SIG-M5 (cell line): ENCODE measurements around the gene SMC1A.
"Not testable (repeated sequence)": the region's sequence is repeated elsewhere in the genome, so short reads cannot be mapped to it uniquely, and the experiment has no call there.

Experiments used
- DNase-seq: peaks from one replicate; lab custom pipeline; 2025; lab: John Stamatoyannopoulos, UW

SMC1A gene

DNA sequence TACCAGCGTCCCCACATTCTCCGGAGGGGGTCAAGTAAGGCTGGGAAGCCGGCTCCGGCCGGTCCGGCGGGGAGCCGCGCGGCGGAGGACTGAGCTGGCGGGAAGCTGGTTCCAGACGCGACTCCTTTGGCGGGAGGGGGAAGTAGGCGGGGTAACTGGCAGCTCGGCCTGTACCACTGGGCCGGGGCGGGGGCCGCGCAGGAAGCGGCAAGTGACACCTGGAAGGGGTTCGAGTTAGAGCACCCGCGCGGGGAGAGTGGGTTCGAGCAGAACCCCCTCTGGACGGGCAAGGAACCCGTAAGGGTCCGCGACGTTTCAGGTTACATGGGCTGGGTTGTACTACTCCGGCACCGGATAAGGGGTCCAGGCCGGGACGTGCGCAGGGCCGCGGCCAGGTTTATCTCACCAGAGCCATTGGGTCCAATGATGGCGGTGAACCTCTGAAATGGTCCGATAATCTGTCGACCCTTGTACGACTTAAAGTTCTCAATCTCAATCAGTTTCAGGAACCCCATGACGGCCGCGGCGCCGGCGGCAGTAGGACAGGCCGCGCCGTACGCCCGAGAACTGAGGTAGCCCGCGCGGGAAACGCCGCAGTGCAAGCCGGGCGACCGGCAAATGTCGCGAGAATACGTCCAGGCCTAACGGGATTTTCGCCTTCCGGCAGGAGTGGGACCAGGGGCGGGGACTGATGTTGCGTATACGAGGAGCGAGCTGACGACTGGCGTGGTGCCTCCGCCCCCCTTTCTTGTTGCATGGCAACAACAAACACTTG, at the start of gene SMC1A:
SMC1A (minus strand) TSS at position 569 of the 775 bp plus-strand sequence; CDS start at position 515, 54 bp downstream.
- peak; percentile 87 for DNase-seq

DNA sequence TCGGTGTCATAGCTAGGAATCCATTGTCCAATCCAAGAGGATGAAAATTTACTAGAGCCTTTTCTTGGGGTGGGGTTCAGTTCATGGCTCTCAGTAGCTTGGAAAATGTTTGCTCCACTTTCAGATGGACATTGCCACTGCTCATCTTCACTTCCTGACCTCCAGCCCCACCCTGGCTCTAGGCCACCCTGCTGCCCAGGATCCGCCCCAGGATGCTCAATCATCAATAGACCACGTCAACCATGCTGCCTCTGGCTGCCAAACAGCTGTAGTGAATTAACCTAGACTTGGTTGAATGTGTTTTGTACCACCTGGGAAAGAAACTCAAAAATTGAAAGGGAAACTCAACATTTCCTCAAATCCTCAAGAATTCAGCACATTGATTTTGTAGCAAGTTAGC, 48.9 kb upstream of the SMC1A start:
- no peak for DNase-seq

DNA sequence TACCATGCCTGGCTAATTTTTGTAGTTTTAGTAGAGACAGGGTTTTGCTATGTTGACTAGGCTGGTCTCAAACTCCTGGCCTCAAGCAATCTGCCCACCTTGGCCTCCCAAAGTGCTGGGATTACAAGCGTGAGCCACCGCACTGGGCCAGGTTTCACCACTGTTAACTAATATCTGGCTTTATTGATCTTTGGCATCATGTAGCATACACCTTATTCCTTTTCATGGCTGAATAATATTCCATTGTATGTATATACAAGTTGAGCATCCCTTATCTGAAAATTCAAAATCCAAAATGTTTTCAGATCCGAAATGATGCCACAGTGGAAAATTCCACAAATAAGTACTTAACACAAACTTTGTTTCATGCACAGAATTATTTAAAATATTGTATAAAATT, 46.2 kb upstream of the SMC1A start:
- DNase-seq = not testable (repeated sequence)

DNA sequence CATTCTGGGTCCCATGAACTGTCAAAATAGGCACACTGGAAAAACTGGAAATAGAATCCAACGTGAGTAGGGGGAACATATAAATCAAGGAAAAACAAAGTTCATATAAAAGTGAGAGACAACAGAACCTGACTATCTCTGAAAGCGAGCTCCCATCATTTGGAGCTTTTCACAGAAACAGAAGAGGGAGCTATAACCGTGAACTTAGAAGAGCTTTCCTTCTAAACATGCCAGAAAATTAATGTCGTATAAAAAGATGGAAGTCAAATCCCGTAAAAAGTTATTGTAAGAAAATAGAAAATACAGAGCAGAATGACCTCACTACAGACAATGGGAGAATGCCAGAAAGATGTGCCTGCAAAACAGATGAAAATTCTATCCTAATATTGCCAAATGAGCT, 35.6 kb upstream of the SMC1A start:
- no peak for DNase-seq

DNA sequence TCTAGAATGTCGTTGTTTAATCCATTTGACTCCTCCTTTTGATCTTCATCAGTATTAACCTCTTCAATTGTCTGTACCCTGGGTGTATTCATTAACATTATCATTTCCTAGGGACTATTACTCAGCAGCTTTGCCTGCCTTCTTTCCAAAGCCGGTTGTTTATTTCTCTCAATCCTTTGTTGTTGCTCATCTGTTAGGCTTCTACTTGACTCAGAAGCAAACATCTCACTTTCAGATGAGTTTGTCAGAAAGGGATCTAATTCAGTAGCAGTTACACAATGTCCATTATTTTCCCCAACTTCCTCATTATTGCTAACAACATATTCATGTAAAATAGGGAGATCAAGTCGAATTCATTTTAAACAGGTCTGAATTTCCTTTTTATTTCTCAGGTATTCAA, 33.8 kb upstream of the SMC1A start:
- no peak for DNase-seq

DNA sequence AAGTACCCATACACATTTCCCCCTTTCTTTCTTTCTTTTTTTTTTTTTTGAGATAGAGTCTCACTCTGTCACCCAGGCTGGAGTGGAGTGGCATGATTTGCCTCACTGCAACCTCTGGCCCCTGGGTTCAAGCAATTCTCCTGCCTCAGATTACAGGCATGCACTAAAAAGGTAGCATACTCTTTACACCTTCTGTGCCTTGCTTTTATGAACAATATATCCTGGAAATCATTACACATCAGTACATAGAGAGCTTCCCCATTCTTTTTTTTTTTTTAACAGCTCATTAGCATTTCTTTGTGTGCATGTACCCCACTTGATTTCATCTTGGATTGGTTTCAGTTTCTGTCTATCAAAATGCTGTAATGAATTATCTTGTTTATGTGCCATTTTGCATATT, 30.4 kb upstream of the SMC1A start:
- DNase-seq = no peak

DNA sequence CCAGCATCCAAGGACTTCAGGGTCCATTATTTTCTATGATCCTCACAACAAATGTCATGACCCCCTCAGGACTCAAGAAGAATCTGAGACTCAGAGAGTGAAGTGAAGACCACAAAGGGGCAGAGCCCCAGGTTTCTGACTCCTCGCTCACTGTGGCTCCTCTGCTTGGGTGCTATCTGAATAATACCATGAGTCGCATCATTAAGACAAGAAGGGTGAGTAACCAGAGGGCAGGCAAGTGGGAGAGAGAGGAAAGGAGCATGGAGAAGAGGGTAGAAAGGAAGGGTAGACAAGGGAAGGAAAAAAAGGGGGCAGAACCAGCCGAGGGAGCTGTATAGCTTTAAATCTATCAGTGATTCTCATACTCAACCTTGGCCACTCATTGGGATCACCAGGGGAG, 27.2 kb upstream of the SMC1A start:
- no peak for DNase-seq

DNA sequence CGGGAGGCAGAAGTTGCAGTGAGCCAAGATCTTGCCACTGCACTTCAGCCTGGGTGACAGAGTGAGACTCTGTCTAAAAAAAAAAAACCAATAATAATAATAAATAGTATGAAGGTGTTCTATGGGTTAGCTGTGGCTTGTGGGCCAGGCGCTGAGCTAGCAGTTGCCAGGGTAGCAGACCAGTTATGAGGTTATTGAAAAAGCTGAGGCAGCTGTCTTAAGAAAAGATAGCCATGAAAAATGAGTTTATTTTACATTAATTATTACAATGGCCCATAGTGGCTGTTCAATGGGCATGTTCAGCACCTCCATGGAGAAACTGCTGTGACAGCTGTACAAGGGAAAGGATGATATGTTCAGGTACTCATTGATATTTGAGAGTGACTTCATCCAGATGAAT, 25.0 kb upstream of the SMC1A start:
- no peak for DNase-seq

DNA sequence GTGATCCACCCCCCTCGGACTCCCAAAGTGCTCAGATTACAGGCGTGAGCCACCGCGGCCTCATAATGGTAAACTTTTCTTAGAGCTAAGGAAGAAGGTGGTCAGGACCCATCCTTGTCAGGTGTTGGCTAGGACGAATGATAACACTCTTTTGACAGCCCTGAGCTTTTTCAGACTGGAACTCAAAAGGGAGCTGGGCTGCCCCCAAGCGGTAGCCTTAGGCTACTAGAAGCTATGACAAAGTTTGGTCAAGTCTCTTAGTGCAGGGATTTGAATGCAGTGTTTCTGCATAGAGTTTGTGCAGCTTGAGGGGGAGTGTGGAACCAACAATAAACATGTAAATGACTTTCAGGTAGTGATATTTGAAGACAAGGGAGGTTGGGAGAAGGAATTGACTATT, 23.5 kb upstream of the SMC1A start:
- DNase-seq = no peak

DNA sequence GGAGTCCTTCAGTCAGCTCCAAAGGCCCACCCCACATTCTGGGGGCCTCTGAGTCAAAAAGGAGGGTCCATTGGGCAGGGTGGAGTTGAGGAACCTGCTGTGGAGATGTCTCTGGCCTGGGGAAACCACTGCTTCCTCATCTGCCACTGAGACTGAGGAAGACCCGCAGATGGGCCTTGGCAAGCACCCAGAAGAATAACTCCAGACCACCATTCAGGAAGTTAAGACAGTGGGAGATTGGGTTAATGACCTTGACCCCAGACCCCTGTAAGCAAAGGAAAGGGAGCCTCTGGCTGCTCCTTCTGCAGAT, 19.8 kb upstream of the SMC1A start:
- DNase-seq = no peak

DNA sequence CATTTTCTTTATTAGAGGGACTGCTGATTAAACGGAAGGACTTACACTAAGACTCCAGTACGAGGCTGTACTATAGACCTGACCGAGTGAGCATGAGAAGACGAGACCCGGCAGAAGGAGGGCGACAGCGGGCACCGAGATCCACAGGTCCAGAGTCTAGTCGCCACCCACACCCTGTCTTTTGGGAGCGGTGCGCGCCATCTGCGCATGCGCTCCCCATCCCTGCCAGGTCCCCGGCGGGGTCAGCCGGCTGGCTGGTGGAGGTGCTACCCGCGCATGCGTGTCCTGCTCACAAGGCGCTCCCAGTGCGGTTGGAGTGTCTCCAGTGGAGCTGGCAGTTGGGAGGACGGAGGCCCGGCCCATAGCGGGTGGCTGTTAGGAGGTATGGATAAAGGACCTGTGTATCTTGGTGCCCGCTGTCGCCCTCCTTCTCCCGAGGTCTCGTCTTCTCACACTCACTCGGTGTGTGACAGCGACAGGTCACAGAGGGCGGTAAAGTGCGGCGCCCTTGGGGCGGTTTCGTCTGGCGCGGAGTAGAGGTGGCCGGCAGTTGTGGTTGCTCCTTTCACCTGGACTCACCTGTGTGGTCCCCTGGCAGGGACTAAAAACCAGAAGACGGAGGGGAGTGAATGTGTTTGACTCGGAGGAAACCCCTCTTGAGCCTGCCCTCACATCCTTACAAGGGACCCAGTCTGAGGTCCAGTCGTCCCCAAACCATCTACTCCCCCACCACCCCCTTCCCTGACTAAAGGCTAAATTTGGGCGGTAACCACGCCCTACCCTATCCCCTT, 19.3 kb upstream of the SMC1A start:
- peak; percentile 50 for DNase-seq

DNA sequence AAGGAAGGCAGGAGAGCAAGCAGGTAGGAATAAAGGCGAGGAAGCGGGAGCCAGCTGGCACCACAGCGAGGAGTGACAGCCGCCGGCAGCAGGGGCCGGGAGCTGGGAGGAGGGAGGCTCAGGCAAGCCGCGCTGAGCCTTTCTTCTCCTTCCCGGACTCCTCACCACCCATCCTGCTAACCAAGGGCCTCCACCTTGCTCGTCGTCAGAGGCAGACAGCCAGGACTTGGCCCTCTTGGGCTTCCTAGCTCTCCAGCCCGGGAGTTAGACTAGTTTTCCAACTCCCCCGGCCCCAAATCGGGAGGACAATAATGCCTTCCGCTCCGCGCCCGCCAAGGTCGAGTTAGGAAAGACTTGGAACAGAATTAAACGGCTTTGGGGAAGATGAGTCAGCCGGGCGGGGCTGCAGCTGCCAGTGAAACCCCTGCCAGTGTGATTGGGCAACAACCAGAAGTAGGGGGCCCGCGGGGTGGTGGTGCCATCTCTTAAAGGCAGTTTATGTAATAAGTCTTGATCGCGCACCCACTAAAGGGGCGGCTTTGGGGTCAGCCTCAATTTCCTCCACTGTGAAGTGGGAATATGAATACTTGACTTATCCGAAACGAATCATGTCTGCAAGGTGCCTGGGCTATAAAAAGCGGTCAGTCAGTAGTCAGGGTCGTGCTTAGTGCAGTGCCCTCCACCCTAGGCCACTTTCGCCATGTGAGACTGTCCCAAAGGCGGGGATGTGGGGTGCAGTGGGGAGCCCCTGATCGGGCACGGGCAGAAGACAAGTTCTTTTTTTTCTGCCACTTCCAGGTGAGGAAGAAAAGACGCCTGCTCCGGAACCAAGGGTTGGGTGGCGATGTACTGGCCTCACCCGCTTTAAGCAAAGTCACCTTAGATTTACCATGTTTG, 18.4 kb upstream of the SMC1A start:
- peak; percentile 45 for DNase-seq

DNA sequence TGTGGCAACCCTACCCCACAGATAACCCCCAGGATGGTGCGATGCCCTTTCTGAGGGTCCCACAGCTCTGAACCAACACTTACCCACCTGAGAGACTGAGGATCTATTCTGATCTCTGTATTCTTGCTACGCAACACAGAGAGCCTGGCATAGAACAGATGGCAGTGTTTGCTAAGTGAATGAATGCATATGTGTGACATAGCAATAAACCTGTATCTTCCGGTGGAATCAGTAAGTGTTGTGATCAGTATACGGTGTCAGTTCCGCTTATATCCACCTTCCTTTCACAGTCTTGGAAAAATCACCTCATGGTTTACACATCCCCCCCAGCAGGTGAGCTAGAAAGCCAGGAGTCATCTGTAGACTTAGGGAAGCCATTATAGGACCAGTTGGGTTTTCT, 17.6 kb upstream of the SMC1A start:
- DNase-seq = no peak

DNA sequence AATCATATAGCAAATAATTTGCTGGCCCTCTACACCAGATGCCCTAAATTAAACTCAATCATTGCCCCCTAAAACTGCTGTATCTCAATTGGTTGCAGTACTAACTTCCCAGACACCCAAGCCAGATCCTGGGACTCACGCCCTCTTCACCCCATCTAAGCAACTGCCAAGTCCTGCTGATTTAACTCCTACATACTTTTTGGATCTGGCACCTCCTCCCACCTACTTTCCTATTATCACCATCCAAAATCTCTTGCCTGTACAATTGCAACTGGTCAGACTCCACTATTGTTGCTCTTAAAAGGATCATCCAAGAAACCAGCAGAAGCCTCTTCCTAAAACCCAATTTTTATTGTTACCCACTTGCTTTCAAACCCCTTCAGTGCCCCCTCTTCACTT, 16.4 kb upstream of the SMC1A start:
- no peak for DNase-seq

DNA sequence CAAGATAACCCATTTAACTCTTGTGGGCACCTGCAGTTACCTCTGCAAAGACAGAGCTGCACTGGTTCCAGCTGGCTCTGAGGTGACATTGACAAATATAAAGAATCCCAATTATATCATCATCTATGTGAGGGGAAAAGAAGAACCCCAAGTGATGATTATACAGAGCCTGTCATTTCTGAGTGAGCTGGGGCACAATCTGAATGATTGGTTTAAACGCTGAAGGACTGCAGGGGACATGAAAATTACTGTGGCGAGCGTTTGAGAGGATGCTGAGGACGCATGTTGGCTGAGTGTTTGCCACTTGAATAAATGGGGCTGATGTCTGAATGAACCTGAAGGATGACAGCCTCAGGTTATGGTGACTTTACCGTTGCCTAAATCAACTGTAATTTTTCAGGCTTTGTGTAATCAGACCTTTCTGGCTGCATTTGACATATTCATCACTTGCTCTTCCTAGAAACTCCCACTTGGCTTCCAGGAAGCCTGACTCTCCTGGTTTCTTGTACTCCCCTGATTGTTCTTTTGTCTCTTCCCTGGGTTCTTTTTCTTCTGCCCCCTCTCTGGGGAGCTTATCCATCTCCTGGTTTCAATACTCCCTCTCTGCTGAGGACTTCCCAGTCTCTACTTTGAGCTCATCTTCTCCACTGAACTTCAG, 15.8 kb upstream of the SMC1A start:
- DNase-seq = no peak

DNA sequence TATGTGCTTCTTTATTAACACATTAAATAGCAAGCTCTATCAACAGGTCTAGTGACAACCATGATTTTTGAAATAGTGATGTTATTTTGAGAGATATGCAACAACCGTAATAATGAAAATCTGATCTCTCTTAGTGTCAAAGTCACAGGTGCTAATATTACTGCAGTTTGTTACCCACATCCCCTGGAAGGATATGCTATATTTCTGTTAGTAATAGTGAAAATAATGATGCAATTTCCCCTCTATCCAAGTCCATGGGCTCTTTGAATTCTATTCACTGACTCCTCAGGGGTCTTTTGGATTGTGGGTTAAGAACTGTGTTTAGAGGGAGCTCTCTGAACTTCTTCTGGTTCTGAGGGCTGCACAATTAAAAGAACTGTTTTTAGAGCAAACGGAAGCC, 14.8 kb upstream of the SMC1A start:
- DNase-seq = no peak

DNA sequence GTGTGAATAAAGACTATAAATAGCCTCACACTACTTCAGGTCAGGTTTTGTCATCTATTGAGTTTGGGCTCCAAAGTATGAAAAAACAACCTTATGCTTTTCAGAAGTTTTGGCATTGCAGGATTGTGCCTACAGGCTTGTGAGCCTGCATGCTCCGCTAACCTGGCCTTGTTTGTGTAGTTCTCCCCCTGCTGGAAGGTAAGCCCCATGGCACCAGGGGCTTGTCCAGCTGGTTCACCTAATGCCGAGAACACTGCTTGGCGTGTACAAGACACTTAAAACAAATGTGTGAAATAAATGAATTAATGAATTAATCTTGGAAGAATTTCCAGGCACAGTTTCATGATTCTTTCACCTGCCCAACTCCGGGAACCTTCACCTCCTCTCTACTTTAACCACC, 13.5 kb upstream of the SMC1A start:
- DNase-seq = no peak

DNA sequence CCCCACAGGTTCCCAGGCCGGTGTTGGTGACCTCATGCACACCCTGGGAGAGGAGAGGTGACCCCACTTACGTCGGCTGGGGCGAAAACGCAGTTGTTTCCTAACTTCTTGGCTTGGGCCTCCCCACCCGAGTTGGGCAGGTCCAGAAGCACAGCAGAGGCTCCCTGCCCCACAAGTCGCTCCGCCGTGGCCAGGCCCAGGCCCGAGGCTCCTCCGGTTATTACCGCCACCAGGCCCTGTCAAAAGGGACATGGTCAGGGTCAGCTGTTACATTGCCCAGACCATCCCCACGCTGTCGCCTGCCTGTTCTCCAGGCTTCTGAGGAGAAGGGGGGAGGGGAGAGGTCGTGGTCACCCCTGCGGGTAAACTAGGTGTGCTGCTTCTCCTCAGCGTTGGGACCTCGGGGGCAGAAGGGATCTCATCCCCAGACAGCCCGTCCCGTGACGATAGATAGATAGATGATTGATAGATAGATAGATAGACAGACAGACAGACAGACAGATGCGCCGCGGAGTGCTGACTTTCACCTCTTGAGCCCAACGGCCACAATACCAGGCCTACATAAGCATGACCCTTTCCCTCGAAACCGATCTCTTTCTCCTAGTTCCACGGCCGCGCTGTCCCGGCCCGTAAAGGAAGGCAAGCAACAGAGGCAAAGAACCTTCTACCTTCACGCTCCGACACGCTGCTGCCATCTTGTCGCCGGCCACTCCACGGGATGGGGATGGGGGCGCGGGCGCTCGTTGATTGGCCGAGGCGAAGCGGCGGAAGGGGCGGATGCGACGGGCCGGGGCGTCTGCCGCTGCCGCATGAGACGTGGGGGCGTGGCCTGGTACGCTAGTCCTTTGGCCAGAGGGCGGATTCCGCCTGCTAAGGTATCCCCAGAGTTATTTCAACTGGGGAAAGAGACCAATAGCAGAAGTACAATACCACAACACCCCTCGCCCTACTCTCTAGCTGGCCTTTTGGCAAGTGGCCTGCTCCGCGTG, 11.5 kb upstream of the SMC1A start, which contains the start of gene HSD17B10:
HSD17B10 (minus strand) TSS at position 720 of the 989 bp plus-strand sequence; CDS start at position 695, 25 bp downstream.
- peak; percentile 46 for DNase-seq

DNA sequence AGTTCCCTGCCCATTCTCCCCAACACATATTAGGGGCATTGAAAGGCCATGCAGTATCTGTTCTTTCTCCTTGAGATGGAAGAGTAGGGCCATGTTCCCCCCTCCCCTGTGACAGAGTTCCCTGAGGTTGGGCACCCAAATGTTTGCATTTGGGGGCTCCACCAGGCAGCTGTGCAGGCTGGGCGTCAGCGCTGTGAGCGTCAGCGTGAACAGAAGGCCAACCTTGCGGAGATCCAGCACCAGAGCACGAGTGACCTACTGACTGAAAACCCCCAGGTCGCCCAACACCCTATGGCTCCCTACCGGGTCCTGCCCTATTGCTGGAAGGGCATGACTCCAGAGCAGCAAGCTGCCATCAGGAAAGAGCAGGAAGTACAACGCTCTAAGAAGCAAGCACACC, 7.8 kb upstream of the SMC1A start:
- DNase-seq = no peak

DNA sequence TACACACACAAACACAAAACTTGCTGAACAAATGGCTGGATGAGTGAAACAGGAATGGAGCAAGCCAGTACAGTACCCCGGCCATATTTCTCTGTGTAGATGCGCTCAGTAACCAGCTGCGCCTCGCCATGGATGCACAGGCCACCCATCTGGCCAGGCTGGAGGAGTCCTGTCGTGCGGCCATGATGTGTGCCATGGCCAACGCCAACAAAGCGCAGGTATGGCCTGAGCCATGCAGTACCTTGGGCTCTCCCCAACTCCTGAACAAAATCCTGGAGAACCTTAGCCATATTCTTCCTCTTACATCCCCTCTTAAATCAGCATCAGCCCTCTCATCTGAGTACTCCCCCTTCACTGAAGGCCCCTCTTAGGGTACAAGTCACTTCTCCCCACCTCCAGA, 7.3 kb upstream of the SMC1A start:
- DNase-seq = no peak

DNA sequence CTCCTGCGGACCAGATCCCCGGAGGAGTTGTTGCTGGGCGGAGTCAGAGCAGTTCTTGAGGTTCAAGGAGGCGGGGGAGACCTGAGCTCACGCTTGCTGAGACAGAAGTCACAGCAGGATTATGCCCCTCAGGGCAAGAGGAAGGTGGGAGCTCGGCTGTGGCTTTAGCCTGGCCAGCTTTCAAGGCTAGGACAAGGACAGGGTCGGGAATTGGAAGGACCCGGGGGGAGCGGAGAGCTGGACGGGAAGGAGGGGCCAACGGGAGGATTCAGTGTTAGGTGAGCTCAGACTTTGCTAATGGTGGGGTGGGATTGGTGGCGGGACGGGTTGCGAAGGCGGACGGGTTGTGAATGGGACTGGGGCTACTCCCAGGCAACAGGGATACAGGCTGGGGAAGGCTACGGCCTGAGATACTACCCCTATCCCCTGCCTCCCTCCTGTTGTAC, 430 bp upstream of the SMC1A start, which contains the start of gene RIBC1:
RIBC1 (plus strand) TSS at position 13 of the 446 bp plus-strand sequence. CDS start 3,404 bp downstream, outside the sequence.
- no peak for DNase-seq
